ENCODE data around the gene MTF1. TPM values are rescaled to one million over a fixed set of nuclear protein-coding genes. Genes with fewer than 3 reads are reported as not detected.

The MTF1 gene
- polyA plus RNA-seq, 1 donor from 2014 or later = 3.7 TPM

GRCh38 chr1:37817481-37817880 lies 41.9 kb downstream of the MTF1 start:
- Histone ChIP-seq H3K9me2 (ENCODE audit: insufficient read depth, low read length) (no peaks in the 10 kb centered on the region), H4K20me1 (ENCODE audit: insufficient read depth) (no peaks in the 10 kb centered on the region), H3K79me2 (replicated peaks; ENCODE audit: insufficient read depth, low read length) (no peaks in the 10 kb centered on the region), H3K27ac (ENCODE audit: low read length) (no peak overlapping the region), H3K9me3 (ENCODE audit: low read length) (no peaks in the 10 kb centered on the region), H3K27me3 (ENCODE audit: insufficient read depth, low read depth, low read length) (no peaks in the 10 kb centered on the region), H3K4me2 (ENCODE audit: low read length) (no peak overlapping the region), H2AFZ (ENCODE audit: low read depth, low read length) (no peak overlapping the region), H3F3A (ENCODE audit: insufficient read depth, low read length, poor library complexity, severe bottlenecking) (no peaks in the 10 kb centered on the region), H3K36me3 (ENCODE audit: insufficient read depth, low read length) (peaks cover 12% of the 10 kb centered on the region), H3K9ac (ENCODE audit: low read length) (no peak overlapping the region), H3K4me3 (ENCODE audit: low read length) (no peak overlapping the region)
- TF ChIP-seq POLR2AphosphoS5 (IDR thresholded peaks at IDR 0.05) = no peak
- no peak for TF ChIP-seq REST (IDR thresholded peaks at IDR 0.05; ENCODE audit: borderline replicate concordance)
- no peak for TF ChIP-seq RAD21 (conservative IDR thresholded peaks at IDR 0.05)
- TF ChIP-seq EZH2 (IDR thresholded peaks at IDR 0.05; ENCODE audit: borderline replicate concordance, insufficient read depth, low read length, poor library complexity, severe bottlenecking) = no peak
- TF ChIP-seq SMC3 (conservative IDR thresholded peaks at IDR 0.05; ENCODE audit: poor library complexity) = no peak
- TF ChIP-seq MXI1 (conservative IDR thresholded peaks at IDR 0.05; ENCODE audit: poor library complexity, severe bottlenecking) = no peak

GRCh38 chr1:37814252-37814651 lies 45.1 kb downstream of the MTF1 start:
- Histone ChIP-seq H3F3A (ENCODE audit: insufficient read depth, low read length, poor library complexity, severe bottlenecking) (no peaks in the 10 kb centered on the region), H3K36me3 (ENCODE audit: insufficient read depth, low read length) (no peaks in the 10 kb centered on the region), H2AFZ (ENCODE audit: low read depth, low read length) (no peak overlapping the region), H3K9me3 (ENCODE audit: low read length) (no peaks in the 10 kb centered on the region), H3K9me2 (ENCODE audit: insufficient read depth, low read length) (no peaks in the 10 kb centered on the region), H3K27ac (ENCODE audit: low read length) (no peak overlapping the region), H3K79me2 (replicated peaks; ENCODE audit: insufficient read depth, low read length) (peaks cover 6% of the 10 kb centered on the region), H3K27me3 (ENCODE audit: insufficient read depth, low read depth, low read length) (no peaks in the 10 kb centered on the region), H3K4me3 (ENCODE audit: low read length) (no peak overlapping the region), H3K4me2 (ENCODE audit: low read length) (no peak overlapping the region), H3K9ac (ENCODE audit: low read length) (no peak overlapping the region), H4K20me1 (ENCODE audit: insufficient read depth) (no peaks in the 10 kb centered on the region)
- TF ChIP-seq EZH2 (IDR thresholded peaks at IDR 0.05; ENCODE audit: borderline replicate concordance, insufficient read depth, low read length, poor library complexity, severe bottlenecking) (no peak), TAF1 (IDR thresholded peaks at IDR 0.05; ENCODE audit: low read depth) (no peak), EP300 (conservative IDR thresholded peaks at IDR 0.05; ENCODE audit: poor library complexity, severe bottlenecking) (no peak), RAD21 (conservative IDR thresholded peaks at IDR 0.05) (no peak)
- TF ChIP-seq, protein P1, sequence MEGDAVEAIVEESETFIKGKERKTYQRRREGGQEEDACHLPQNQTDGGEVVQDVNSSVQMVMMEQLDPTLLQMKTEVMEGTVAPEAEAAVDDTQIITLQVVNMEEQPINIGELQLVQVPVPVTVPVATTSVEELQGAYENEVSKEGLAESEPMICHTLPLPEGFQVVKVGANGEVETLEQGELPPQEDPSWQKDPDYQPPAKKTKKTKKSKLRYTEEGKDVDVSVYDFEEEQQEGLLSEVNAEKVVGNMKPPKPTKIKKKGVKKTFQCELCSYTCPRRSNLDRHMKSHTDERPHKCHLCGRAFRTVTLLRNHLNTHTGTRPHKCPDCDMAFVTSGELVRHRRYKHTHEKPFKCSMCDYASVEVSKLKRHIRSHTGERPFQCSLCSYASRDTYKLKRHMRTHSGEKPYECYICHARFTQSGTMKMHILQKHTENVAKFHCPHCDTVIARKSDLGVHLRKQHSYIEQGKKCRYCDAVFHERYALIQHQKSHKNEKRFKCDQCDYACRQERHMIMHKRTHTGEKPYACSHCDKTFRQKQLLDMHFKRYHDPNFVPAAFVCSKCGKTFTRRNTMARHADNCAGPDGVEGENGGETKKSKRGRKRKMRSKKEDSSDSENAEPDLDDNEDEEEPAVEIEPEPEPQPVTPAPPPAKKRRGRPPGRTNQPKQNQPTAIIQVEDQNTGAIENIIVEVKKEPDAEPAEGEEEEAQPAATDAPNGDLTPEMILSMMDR (IDR thresholded peaks at IDR 0.05; ENCODE audit: poor library complexity, severe bottlenecking) = no peak

Measured in neural cell (in vitro differentiated cells).